Trophoblast cell (in vitro differentiated cells and primary cell): Measurements from ENCODE around the gene C18orf63.

Experiments used
- DNase-seq, 2 donors: peaks; one replicate each; pipeline ENCODE4 v3.0.0-alpha.2; 2016
- H2AFZ ChIP-seq: 2 replicates; pipeline ENCODE4 v1.6.1; 2013; ENCODE audit warnings: low read length, moderate library complexity, mild to moderate bottlenecking; ENCODE audit not compliant: insufficient read depth, poor library complexity
- H2AK5ac ChIP-seq: 2 replicates; pipeline ENCODE4 v1.6.1; 2013; ENCODE audit warnings: mild to moderate bottlenecking, low read length
- H2BK120ac ChIP-seq: 2 replicates; pipeline ENCODE4 v1.6.1; 2013; ENCODE audit warnings: low read length, mild to moderate bottlenecking, moderate library complexity; ENCODE audit not compliant: insufficient read depth, poor library complexity
- H2BK12ac ChIP-seq: 2 replicates; pipeline ENCODE4 v1.6.1; 2013; ENCODE audit warnings: mild to moderate bottlenecking, low read length, moderate library complexity
- H2BK5ac ChIP-seq: 2 replicates; pipeline ENCODE4 v1.6.1; 2013; ENCODE audit warnings: low read length, low read depth, moderate library complexity, mild to moderate bottlenecking; ENCODE audit not compliant: poor library complexity
- H3K14ac ChIP-seq: 2 replicates; pipeline ENCODE4 v1.6.1; 2013; ENCODE audit warnings: mild to moderate bottlenecking, low read length
- H3K18ac ChIP-seq: 2 replicates; pipeline ENCODE4 v1.6.1; 2013; ENCODE audit warnings: mild to moderate bottlenecking, low read length
- H3K23ac ChIP-seq: 2 replicates; pipeline ENCODE4 v1.6.1; 2013; ENCODE audit warnings: low read length
- H3K27ac ChIP-seq: 2 replicates; pipeline ENCODE4 v1.5.1; 2013; ENCODE audit warnings: low read depth, mild to moderate bottlenecking, inconsistent platforms, low read length, moderate library complexity
- H3K27me3 ChIP-seq: 2 replicates; pipeline ENCODE4 v1.6.1; 2013; ENCODE audit warnings: inconsistent platforms, mild to moderate bottlenecking, low read length, moderate library complexity; ENCODE audit not compliant: insufficient read depth
- H3K36me3 ChIP-seq, 2 experiments: 1 replicate in 1 of 2; 2 replicates in 1 of 2; pipeline ENCODE4 v1.6.1; 2013; ENCODE audit warnings: low read length in 2 of 2, mild to moderate bottlenecking in 2 of 2, moderate library complexity in 1 of 2; ENCODE audit not compliant: insufficient read depth in 2 of 2, control insufficient read depth in 1 of 2
- H3K4ac ChIP-seq: 2 replicates; pipeline ENCODE4 v1.6.1; 2013; ENCODE audit warnings: low read depth, mild to moderate bottlenecking, low read length, moderate library complexity
- H3K4me1 ChIP-seq, 2 experiments: 1 replicate in 1 of 2; 2 replicates in 1 of 2; pipeline ENCODE4 v1.6.1; 2013; ENCODE audit warnings: low read length in 2 of 2, mild to moderate bottlenecking in 2 of 2, moderate library complexity in 1 of 2; ENCODE audit not compliant: insufficient read depth in 2 of 2, control insufficient read depth in 1 of 2
- H3K4me2 ChIP-seq: 2 replicates; pipeline ENCODE4 v1.6.1; 2013; ENCODE audit warnings: inconsistent platforms, mild to moderate bottlenecking, low read length, moderate library complexity
- H3K4me3 ChIP-seq: 2 replicates; pipeline ENCODE4 v1.5.1; 2013; ENCODE audit warnings: mild to moderate bottlenecking, low read depth, low read length, inconsistent platforms
- H3K79me1 ChIP-seq: one replicate; pipeline ENCODE4 v1.6.1; 2013; ENCODE audit warnings: low read length
- H3K79me2 ChIP-seq: 2 replicates; pipeline ENCODE4 v1.6.1; 2013; ENCODE audit warnings: low read length, mild to moderate bottlenecking; ENCODE audit not compliant: control insufficient read depth, insufficient read depth, poor library complexity
- H3K9ac ChIP-seq: 2 replicates; pipeline ENCODE4 v1.6.1; 2013; ENCODE audit warnings: mild to moderate bottlenecking, low read length
- H3K9me3 ChIP-seq: 2 replicates; pipeline ENCODE4 v1.6.1; 2013; ENCODE audit warnings: low read depth, mild to moderate bottlenecking, control low read depth, inconsistent platforms, low read length; ENCODE audit not compliant: insufficient read depth
- H4K12ac ChIP-seq: 2 replicates; pipeline ENCODE4 v1.6.1; 2013; ENCODE audit warnings: low read depth, mild to moderate bottlenecking, low read length, moderate library complexity
- H4K8ac ChIP-seq: 2 replicates; pipeline ENCODE4 v1.6.1; 2013; ENCODE audit warnings: low read depth, mild to moderate bottlenecking, low read length, moderate library complexity
- H4K91ac ChIP-seq: one replicate; pipeline ENCODE4 v1.6.1; 2013; ENCODE audit warnings: low read depth, mild to moderate bottlenecking, low read length, moderate library complexity
- WGBS: extraction: QIAGEN DNeasy Blood & Tissue Kit; methylation state at CpG from one replicate; pipeline ENCODE4 v1.1.7; 2013; ENCODE audit warnings: missing lambda C conversion rate; ENCODE audit not compliant: insufficient read length, insufficient coverage; ENCODE audit errors: extremely low coverage; 5-methylcytosine and 5-hydroxymethylcytosine counted together

C18orf63 gene

GRCh38 chr18:74407888-74408287 is 92.2 kb downstream of the C18orf63 start:
- Histone ChIP-seq H2AFZ (no peak overlapping the region), H3K9me3 (no peaks in the 10 kb centered on the region)
- WGBS = 100% methylated on average over 1 of the region's 2 CpGs

More at GRCh38 chr18:74407888-74408287, 92.2 kb downstream of the C18orf63 start:
- H4K91ac ChIP-seq = no peak overlapping the region
- no peaks in the 10 kb centered on the region for H3K36me3 ChIP-seq
- H3K79me1 ChIP-seq = no peaks in the 10 kb centered on the region
- H2BK12ac ChIP-seq = no peak overlapping the region
- no peaks in the 10 kb centered on the region for H3K27me3 ChIP-seq
- no peak overlapping the region for H2BK5ac ChIP-seq
- H3K4me3 ChIP-seq = no peak overlapping the region
- no peak overlapping the region for H3K27ac ChIP-seq
- no peak overlapping the region for H2BK120ac ChIP-seq
- no peak overlapping the region for H4K8ac ChIP-seq
- H3K23ac ChIP-seq = no peak overlapping the region
- no peak overlapping the region for H3K4ac ChIP-seq
- H3K14ac ChIP-seq = no peak overlapping the region
- no peaks in the 10 kb centered on the region for H3K79me2 ChIP-seq
- H3K4me1 ChIP-seq = peaks cover 2% of the 10 kb centered on the region in 2 experiments
- DNase-seq = no peak
- H3K4me2 ChIP-seq = no peak overlapping the region
- no peak overlapping the region for H3K18ac ChIP-seq
- no peak overlapping the region for H2AK5ac ChIP-seq
- H3K9ac ChIP-seq = no peak overlapping the region
- no peak overlapping the region for H4K12ac ChIP-seq
